HCT116 (cell line): ENCODE data around the gene RHOD.

Experiments
- CTCF ChIP-seq, 3 experiments: fragments of 200-600 bp in 1 of 3; sonication (generic) in 1 of 3; IDR thresholded peaks in 2 of 3; conservative IDR thresholded peaks in 1 of 3; 2 replicates each; pipeline ENCODE4 v1.5.1; 2012 to 2017; ENCODE audit warnings: low read depth in 2 of 3, low read length in 2 of 3, antibody characterized with exemption in 1 of 3, borderline replicate concordance in 1 of 3, control low read depth in 1 of 3, mild to moderate bottlenecking in 1 of 3, mixed read lengths in 1 of 3, mixed run types in 1 of 3, moderate library complexity in 1 of 3; ENCODE audit not compliant: insufficient read depth in 1 of 3
- EZH2 ChIP-seq: fragments of 200-600 bp; sonication (generic); IDR thresholded peaks from 2 replicates; pipeline ENCODE4 v1.6.1; 2017; ENCODE audit warnings: antibody characterized with exemption, mixed run types
- EZH2phosphoT487 ChIP-seq: fragments of 200-600 bp; IDR thresholded peaks from 2 replicates; pipeline ENCODE4 v1.6.1; 2018; ENCODE audit warnings: antibody characterized with exemption, borderline replicate concordance
- FOSL1 ChIP-seq: IDR thresholded peaks from 2 replicates; pipeline ENCODE4 v1.6.1; 2012; ENCODE audit warnings: low read depth
- RAD21 ChIP-seq: IDR thresholded peaks from 2 replicates; pipeline ENCODE4 v1.6.1; 2012; ENCODE audit warnings: low read depth, mild to moderate bottlenecking
- YY1 ChIP-seq: IDR thresholded peaks from 2 replicates; pipeline ENCODE4 v1.6.1; 2011; ENCODE audit warnings: low read length, low read depth, moderate library complexity, mild to moderate bottlenecking; ENCODE audit not compliant: insufficient replicate concordance; ENCODE audit errors: extremely low read depth
- ZFX ChIP-seq: fragments of 450-650 bp; IDR thresholded peaks from 2 replicates; pipeline ENCODE4 v1.6.1; 2017

GRCh38 chr11:67041602-67042001 is 15.0 kb upstream of the RHOD start:
- TF ChIP-seq CTCF (IDR thresholded peaks at IDR 0.05 in 2 of 3, conservative IDR thresholded peaks at IDR 0.05 in 1 of 3; ENCODE audit: borderline replicate concordance in 1 of 3, insufficient read depth in 1 of 3, low read depth in 2 of 3, low read length in 2 of 3): no peak
- TF ChIP-seq YY1: no peak
- TF ChIP-seq EZH2: no peak
- TF ChIP-seq ZFX: no peak
- TF ChIP-seq RAD21: no peak
- no peak for TF ChIP-seq EZH2phosphoT487
- TF ChIP-seq FOSL1: no peak
